Upper lobe of right lung (tissue), 1 donor: ENCODE data around the gene ST6GAL1. TPM values are rescaled to one million over a fixed set of nuclear protein-coding genes. Genes with fewer than 3 reads are reported as not detected.
A peak's percentile ranks its signal among the peaks of the same experiment; 100 is the strongest.
"Not testable (repeated sequence)": the region's sequence is repeated elsewhere in the genome, so short reads cannot be mapped to it uniquely, and the experiment has no call there.

Experiments
- ATAC-seq: fragments of 200-7000 bp; cut with Tn5 transposase; one replicate; pipeline ENCODE4 v1.9.1; 2020; ENCODE audit warnings: mild to moderate bottlenecking, moderate library complexity
- DNase-seq: peaks from one replicate; pipeline ENCODE4 v3.0.0-alpha.2; 2020
- H3K27ac ChIP-seq: fragments of 200-600 bp; one replicate; pipeline ENCODE4 v1.8.0; 2022
- H3K27me3 ChIP-seq: fragments of 200-600 bp; one replicate; pipeline ENCODE4 v1.8.0; 2022; ENCODE audit warnings: mild to moderate bottlenecking
- H3K36me3 ChIP-seq: fragments of 200-600 bp; one replicate; pipeline ENCODE4 v1.8.0; 2022
- H3K4me1 ChIP-seq: fragments of 200-600 bp; one replicate; pipeline ENCODE4 v1.8.0; 2022
- H3K4me3 ChIP-seq: fragments of 200-600 bp; one replicate; pipeline ENCODE4 v1.8.0; 2022; ENCODE audit warnings: mild to moderate bottlenecking
- H3K9me3 ChIP-seq: fragments of 200-600 bp; one replicate; pipeline ENCODE4 v1.8.0; 2022
- CTCF ChIP-seq: fragments of 200-600 bp; IDR thresholded peaks from one replicate; pipeline ENCODE4 v1.8.0; 2022; ENCODE audit warnings: antibody characterized with exemption
- intact Hi-C: fragments of 100-400 bp; cut with DNase I; formaldehyde crosslinking; loops from one replicate; pipeline ENCODE4 v1.11.0; 2022
- long read RNA-seq: library from polyadenylated mRNA; unstranded; transcript quantifications from one replicate; pipeline ENCODE4 v2.0.0, GENCODE V29; 2021
- total RNA-seq: library from RNA; stranded (reverse); fragmentation: NEBNext Ultra II Directional; extraction: Animal tissue kit (Norgen Biotek cat#: 25700); gene quantifications from one replicate; pipeline ENCODE4 v1.2.1, GENCODE V29; 2021
- donor health status: DM: no; HTN: yes; CAD: no; lungs with severe emphysema.

Gene ST6GAL1
- 116 TPM for total RNA-seq
- long read RNA-seq, full-length matches to known transcripts: 63 of 122 reads
- long read RNA-seq, partial matches to known transcripts: 16 of 122 reads
- long read RNA-seq, other reads (novel, unspliced or antisense): 43 of 122 reads

- Histone ChIP-seq H3K27ac (peak within 1 kb of the TSS; percentile 83), H3K9me3 (no peaks in the 10 kb centered on the region), H3K4me1 (peaks cover 30% of the 10 kb centered on the region), H3K27me3 (no peaks in the 10 kb centered on the region), H3K4me3 (peak within 1 kb of the TSS; percentile 88), H3K36me3 (peaks cover 2% of the 10 kb centered on the region)
- ATAC-seq (peak; percentile 76), DNase-seq (peak; percentile 87)
- intact Hi-C loops: no loop called here
- TF ChIP-seq CTCF: peak; percentile 55
Observed at GRCh38 chr3:186930143-186930640, at the start of gene ST6GAL1. ST6GAL1 (plus strand) TSS chr3:186930526; CDS start chr3:187042704, 112,178 bp downstream.

- DNase-seq (no peak), ATAC-seq (no peak)
- Histone ChIP-seq H3K4me3 (no peak overlapping the region), H3K27ac (no peak overlapping the region), H3K27me3 (no peaks in the 10 kb centered on the region), H3K4me1 (no peaks in the 10 kb centered on the region), H3K36me3 (no peaks in the 10 kb centered on the region), H3K9me3 (no peaks in the 10 kb centered on the region)
- no peak for TF ChIP-seq CTCF
- intact Hi-C loops: no loop called here
Observed at GRCh38 chr3:186882150-186882524, 48.2 kb upstream of the ST6GAL1 start.

- Histone ChIP-seq H3K9me3 (no peaks in the 10 kb centered on the region), H3K4me3 (no peak overlapping the region), H3K4me1 (no peaks in the 10 kb centered on the region), H3K36me3 (no peaks in the 10 kb centered on the region), H3K27ac (no peak overlapping the region), H3K27me3 (no peaks in the 10 kb centered on the region)
- DNase-seq (no peak), ATAC-seq (no peak)
- intact Hi-C loops: no loop called here
- no peak for TF ChIP-seq CTCF
Observed at GRCh38 chr3:186882881-186883685, 47.2 kb upstream of the ST6GAL1 start.

GRCh38 chr3:186883686-186884058, 46.7 kb upstream of the ST6GAL1 start:
- TF ChIP-seq CTCF: no peak
- Histone ChIP-seq H3K4me3 (no peak overlapping the region), H3K4me1 (no peaks in the 10 kb centered on the region), H3K9me3 (no peaks in the 10 kb centered on the region), H3K27me3 (no peaks in the 10 kb centered on the region), H3K36me3 (no peaks in the 10 kb centered on the region), H3K27ac (no peak overlapping the region)
- DNase-seq: no peak
- intact Hi-C loops: no loop called here
- no peak for ATAC-seq

GRCh38 chr3:186884868-186885267, 45.5 kb upstream of the ST6GAL1 start:
- H3K27ac ChIP-seq, H3K36me3 ChIP-seq, H3K9me3 ChIP-seq, DNase-seq, intact Hi-C loops, ATAC-seq, H3K27me3 ChIP-seq, H3K4me3 ChIP-seq, H3K4me1 ChIP-seq: not testable (repeated sequence)

GRCh38 chr3:186886202-186886981, 43.9 kb upstream of the ST6GAL1 start:
- Histone ChIP-seq H3K36me3 (no peaks in the 10 kb centered on the region), H3K4me1 (no peaks in the 10 kb centered on the region), H3K9me3 (no peaks in the 10 kb centered on the region), H3K27me3 (no peaks in the 10 kb centered on the region), H3K27ac (no peak overlapping the region), H3K4me3 (no peak overlapping the region)
- DNase-seq (no peak), ATAC-seq (no peak)
- intact Hi-C loops: no loop called here
- TF ChIP-seq CTCF: no peak

GRCh38 chr3:186887507-186887938, 42.8 kb upstream of the ST6GAL1 start:
- H3K4me3 ChIP-seq, H3K27me3 ChIP-seq, intact Hi-C loops, H3K9me3 ChIP-seq, ATAC-seq, H3K27ac ChIP-seq, DNase-seq, H3K36me3 ChIP-seq, H3K4me1 ChIP-seq: not testable (repeated sequence)
